ENCODE measurements around the gene ID3.

Gene ID3

DNA sequence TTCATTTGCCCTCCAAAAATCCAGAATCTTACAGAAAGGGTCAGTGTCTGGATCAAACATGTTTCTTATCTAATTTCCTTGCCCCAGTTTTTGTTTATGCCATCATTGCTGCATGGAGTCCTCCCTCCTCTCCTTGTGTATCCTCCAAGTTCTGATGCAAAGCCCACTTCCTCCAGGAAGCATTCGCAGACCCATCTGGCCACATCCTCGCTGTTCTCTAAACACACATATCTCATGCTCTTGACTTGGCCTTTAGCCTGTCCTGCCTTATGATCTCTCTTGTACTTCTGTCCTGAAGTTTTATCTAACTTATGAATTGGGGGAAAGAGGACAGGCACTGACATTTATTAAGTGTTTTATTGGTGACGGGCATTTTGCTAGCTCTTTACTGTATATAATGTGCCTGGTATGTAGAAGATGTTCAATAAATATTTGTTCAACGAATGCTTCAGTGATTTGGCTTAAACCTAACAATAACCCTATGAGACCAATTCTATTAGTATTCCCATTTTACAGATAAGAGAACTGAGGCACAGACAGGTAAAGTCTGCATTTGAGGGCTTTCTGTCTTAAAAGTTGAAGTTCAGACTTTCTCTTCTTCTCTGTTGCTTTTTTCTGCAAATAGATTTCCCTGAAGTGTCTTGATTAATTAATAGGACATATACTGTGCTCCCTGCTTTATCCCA is 19.2 kb upstream of the ID3 start:
- Mint-ChIP-seq H3K27me3 (no peaks in the 10 kb centered on the region), H3K4me1 (ENCODE audit: low read depth in 2 of 2) (peaks cover 3 to 4% of the 10 kb centered on the region in 2 donors), H3K36me3 (ENCODE audit: insufficient read depth) (no peaks in the 10 kb centered on the region), H3K4me3 (no peak overlapping the region), H3K9me3 (no peaks in the 10 kb centered on the region), H3K27ac (no peak overlapping the region)
- no peak for DNase-seq
- ATAC-seq (replicated peaks), result no peak

DNA sequence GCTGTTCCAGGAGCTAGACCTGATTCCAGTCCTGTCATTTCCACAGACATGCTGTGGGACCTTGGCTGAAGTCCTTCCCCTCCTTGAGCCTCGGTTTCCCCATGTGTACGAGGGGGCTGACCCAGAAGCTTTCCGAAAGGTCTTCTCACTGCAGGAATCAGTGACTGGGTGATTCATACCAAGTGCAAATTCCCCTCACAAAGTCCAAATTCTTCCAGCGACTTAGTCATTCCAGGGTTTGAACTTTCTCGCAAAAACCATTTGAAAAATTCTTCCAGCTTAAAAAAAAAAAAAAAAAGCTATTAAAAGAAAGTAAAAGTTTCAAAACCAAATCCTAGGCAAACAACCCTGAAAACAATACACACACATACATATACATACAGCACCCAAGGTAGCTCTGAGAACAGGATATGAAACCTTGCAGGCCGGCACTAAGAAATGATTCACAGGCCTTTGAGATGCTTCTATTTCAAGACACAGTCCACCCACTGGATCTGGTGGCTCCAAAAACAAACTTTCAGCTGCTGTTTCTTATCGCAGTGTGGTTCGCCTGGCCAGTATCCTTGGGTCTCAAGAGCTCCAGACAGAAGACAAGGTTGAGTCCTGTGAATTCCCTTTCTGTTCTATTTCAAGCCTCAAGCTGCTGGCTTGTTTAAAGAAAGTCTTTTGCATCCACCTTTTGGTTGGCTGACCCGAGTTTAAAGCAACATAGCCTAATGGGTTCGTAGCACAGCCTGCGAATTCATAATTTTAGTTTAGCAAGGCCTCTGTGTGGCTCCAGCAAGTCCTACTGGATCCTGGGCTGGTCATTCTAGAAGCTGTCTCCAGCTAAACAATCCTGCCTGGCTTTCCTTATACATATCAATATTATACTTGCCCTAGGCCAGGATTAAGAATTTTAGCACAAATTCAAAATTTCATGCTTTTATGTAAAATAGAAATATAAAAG is 18.0 kb upstream of the ID3 start:
- Mint-ChIP-seq H3K4me3 (peak overlapping the region in 1 of 2 donors; percentile 19), H3K9me3 (no peaks in the 10 kb centered on the region), H3K4me1 (ENCODE audit: low read depth in 2 of 2) (peaks cover 3 to 4% of the 10 kb centered on the region in 2 donors), H3K27me3 (no peaks in the 10 kb centered on the region), H3K36me3 (ENCODE audit: insufficient read depth) (no peaks in the 10 kb centered on the region), H3K27ac (no peak overlapping the region)
- DNase-seq, result no peak
- ATAC-seq (replicated peaks), result no peak

DNA sequence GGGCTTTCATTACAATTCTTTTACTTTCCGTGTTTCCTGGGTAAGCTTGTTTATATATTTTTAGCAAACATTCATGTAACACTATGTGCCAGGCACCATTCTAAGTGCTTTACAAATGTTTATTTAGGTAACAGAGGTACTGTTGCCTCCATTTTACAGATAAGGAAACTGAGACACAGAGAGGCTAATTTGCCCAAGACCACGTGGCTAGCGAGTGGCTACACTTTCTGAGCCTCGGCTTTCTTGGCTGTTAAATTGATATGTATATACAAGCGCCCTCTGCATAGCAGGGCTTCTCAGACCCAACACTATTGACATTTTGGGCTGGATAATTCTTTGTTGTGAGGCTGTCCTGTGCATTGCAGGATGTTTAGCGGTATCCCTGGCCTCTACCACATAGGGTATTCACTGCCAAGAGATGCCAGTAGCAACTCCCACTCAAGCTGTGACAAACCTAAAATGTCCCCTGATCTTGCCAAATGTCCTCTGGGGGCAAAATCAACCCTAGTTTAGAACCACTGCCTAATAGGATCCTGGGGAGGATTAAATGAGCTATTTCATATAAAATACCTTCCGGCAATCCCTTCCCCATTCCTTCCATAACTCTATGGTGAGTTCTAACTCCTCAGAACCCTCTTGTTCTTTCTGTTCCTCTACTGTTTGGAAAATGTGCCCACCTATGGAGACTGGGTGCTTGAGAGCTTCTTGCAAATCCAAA is 17.2 kb upstream of the ID3 start:
- Mint-ChIP-seq H3K4me1 (ENCODE audit: low read depth in 2 of 2) (peaks cover 3 to 4% of the 10 kb centered on the region in 2 donors), H3K9me3 (no peaks in the 10 kb centered on the region), H3K27ac (no peak overlapping the region), H3K4me3 (no peak overlapping the region), H3K27me3 (no peaks in the 10 kb centered on the region), H3K36me3 (ENCODE audit: insufficient read depth) (no peaks in the 10 kb centered on the region)
- ATAC-seq (replicated peaks), result no peak
- no peak for DNase-seq

DNA sequence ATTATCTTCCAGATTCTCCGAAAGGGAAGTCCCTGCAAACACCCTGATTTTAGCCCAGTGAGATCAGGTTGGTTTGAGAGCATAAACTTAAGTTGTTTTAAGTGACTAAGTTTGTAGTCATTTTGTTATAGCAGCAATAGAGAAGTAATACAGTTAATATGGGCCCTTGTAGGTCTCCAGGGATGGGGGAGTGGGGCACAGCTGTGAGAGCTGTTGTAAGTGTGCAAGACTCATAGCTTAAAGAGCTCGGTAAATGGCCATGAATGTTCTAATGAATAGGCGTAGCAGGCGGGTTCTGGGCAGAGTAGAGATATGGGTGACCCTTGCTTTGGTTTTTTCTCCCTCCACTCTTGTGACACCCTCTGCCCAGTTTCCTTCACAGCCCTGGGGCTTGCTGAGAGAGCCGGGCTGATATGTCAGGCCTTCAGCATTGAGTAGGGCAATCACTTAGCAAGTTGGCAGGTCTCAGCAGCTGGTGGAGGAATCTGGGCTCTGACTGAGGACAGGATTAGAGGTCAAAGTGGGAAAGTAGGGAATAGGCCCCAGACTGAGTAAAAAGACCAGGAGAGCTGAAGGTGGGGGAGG is 16.0 kb upstream of the ID3 start:
- Mint-ChIP-seq H3K36me3 (ENCODE audit: insufficient read depth) (no peaks in the 10 kb centered on the region), H3K4me3 (no peak overlapping the region), H3K27me3 (peaks cover 7 to 9% of the 10 kb centered on the region in 2 donors), H3K9me3 (no peaks in the 10 kb centered on the region), H3K4me1 (ENCODE audit: low read depth in 2 of 2) (peaks cover 3 to 4% of the 10 kb centered on the region in 2 donors), H3K27ac (no peak overlapping the region)
- no peak for DNase-seq
- ATAC-seq (replicated peaks), result no peak

DNA sequence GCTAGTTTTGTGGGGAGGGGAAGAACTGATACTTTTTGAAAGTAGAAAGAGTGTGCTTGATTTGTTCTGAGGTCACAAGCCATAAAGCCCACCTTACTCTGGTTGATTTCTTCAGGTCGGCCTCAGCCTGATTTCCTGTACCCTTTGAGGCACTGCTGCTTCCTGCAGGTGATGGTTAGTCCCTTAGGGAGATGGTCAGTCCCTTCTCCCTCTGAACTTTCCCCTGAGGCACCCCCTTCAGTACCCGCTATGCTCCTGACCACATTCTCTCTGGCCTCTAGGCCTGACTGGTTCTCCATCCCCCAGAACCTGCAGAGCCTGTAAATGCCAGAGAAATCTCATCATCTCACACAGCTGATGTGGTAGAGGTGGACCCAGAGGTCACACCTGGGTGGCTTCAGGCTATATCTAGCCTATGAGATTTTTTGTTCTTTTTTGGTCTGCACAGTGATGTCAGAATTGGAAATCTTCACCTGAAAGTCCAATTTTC is 15.0 kb upstream of the ID3 start:
- no peak overlapping the region for H3K27ac Mint-ChIP-seq
- H3K4me1 Mint-ChIP-seq (ENCODE audit: low read depth in 2 of 2), result peaks cover 3 to 4% of the 10 kb centered on the region in 2 donors
- no peaks in the 10 kb centered on the region for H3K9me3 Mint-ChIP-seq
- no peaks in the 10 kb centered on the region for H3K36me3 Mint-ChIP-seq (ENCODE audit: insufficient read depth)
- DNase-seq, result no peak
- H3K27me3 Mint-ChIP-seq, result peaks cover 14 to 19% of the 10 kb centered on the region in 2 donors
- no peak for ATAC-seq (replicated peaks)
- no peak overlapping the region for H3K4me3 Mint-ChIP-seq

DNA sequence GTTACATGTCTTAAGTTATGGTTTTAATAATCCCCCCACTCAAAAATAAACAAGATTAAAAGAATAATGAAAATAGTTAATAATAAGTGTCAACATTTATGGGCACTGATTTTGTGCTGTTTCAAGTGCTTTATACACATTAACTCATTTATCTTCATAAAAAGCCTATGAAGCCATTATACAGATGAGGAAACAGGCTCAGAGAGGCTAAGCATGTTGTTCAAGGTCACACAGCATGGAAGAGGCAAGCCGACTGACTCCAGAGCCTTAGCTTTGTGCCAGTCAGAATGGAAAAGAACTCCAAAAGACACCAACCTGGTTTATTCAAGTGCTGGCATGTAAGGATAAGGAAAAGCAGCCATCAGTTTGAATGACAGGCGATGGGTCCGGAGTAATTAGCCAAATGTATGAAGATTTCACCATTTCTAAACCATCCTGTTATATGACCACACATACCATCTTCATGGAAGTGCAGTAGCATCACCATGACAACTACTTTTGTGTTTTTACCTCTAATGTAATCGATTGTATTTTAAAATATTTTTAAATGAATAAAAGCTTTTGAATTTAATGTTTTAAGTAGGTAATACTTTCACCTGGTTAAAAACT is 14.4 kb upstream of the ID3 start:
- Mint-ChIP-seq H3K4me3 (no peak overlapping the region), H3K4me1 (ENCODE audit: low read depth in 2 of 2) (peaks cover 5% of the 10 kb centered on the region in 2 donors), H3K36me3 (ENCODE audit: insufficient read depth) (no peaks in the 10 kb centered on the region), H3K9me3 (no peaks in the 10 kb centered on the region), H3K27ac (no peak overlapping the region), H3K27me3 (peaks cover 21 to 25% of the 10 kb centered on the region in 2 donors)
- ATAC-seq (replicated peaks) (no peak), DNase-seq (no peak)

DNA sequence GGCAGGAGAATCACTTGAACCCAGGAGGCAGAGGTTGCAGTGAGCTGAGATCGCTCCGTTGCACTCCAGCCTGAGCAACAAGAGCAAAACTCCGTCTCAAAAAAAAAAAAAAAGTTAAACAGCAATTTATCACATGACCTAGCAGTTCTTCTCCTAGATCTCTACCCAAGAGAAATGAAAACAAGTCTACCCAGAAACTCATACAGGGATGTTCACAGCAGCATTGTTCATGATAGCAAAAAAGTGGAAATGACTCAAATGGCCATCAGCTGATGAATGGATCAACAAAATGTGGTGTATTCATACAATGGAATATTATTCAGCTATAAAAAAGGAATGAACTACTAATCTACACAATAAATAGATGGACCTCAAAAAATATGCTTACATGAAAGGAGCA is 12.2 kb upstream of the ID3 start:
- no peak for ATAC-seq (replicated peaks)
- DNase-seq, result no peak
- Mint-ChIP-seq H3K9me3 (no peaks in the 10 kb centered on the region), H3K36me3 (ENCODE audit: insufficient read depth) (no peaks in the 10 kb centered on the region), H3K4me3 (no peak overlapping the region), H3K27ac (no peak overlapping the region), H3K4me1 (ENCODE audit: low read depth in 2 of 2) (peaks cover 4 to 9% of the 10 kb centered on the region in 2 donors), H3K27me3 (peaks cover 35 to 46% of the 10 kb centered on the region in 2 donors)

DNA sequence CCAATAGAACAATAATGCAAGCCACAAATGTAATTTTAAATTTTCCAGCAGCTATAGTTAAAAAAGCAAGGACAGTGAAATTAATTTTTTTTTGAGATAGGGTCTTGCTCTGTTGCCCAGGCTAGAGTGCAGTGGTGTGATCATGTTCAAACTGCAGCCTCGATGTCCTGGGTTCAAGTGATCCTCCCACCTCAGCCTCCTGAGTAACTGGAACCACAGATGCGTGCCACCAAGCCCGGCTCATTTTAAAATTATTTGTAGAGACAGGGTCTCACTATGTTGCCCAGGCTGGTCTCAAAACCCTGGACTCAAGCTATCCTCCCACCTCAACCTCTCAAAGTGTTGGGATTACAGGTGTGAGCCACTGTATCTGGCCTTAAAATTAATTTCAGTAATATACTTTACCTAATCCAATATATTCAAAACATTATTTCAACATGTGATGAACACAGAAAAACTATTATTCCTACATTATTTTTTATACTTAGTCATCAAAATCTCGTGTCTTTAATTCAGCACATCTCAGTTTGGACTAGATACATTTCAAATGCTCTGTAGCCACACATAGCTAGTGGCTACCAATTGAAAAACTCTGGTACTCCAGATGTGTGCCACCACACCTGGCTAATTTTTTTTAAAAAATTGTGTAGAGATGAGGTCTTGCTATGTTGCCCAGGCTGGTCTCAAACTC is 10.8 kb upstream of the ID3 start:
- no peaks in the 10 kb centered on the region for H3K9me3 Mint-ChIP-seq
- peaks cover 4 to 9% of the 10 kb centered on the region in 2 donors for H3K4me1 Mint-ChIP-seq (ENCODE audit: low read depth in 2 of 2)
- no peak overlapping the region for H3K4me3 Mint-ChIP-seq
- H3K27me3 Mint-ChIP-seq, result peaks cover 37 to 55% of the 10 kb centered on the region in 2 donors
- ATAC-seq (replicated peaks) (no peak), DNase-seq (no peak)
- no peaks in the 10 kb centered on the region for H3K36me3 Mint-ChIP-seq (ENCODE audit: insufficient read depth)
- H3K27ac Mint-ChIP-seq, result no peak overlapping the region

DNA sequence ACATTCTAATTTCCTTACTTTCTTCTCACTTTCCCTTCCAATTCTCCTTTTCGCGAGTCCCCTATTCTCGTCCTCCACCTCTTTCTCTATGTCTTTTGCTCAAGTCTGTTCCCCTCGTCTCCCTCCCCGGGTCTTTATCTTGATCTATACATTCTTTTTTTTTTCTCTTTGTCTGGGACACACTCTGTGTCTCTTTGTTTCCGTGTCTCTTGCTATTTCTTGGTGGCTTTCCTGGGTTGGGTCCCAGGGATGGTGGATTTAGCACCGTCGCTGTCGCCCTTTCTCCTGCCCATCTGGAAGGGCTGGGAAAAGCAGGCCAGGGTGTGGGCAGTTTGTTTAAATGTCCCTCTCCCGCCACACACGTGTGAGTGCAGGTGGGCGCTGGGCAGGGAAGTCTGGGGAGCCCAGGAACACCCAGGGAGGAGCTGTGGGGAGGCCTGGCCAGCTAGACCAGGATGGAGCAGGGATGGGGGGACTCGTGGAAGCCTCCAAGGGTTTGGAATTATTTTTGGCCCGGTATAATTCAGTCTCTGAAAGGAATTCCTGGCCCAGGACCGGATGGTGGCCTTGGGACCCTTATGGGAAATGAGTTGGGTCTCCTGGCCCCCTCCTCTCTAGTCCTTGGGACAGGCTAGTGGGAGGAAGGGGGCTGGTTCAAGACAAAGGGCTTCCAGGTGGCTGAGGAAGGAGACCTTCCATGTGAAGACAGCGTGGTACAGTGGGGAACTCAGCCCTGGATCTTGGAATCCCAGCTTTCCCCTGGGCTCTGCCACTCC is 9.5 kb upstream of the ID3 start:
- Mint-ChIP-seq H3K27ac (no peak overlapping the region), H3K9me3 (no peaks in the 10 kb centered on the region), H3K4me3 (peak overlapping the region; percentile 57 to 66), H3K27me3 (peaks cover 37 to 66% of the 10 kb centered on the region in 2 donors), H3K4me1 (ENCODE audit: low read depth in 2 of 2) (peaks cover 4 to 6% of the 10 kb centered on the region in 2 donors), H3K36me3 (ENCODE audit: insufficient read depth) (no peaks in the 10 kb centered on the region)
- ATAC-seq (replicated peaks) (no peak), DNase-seq (no peak)

DNA sequence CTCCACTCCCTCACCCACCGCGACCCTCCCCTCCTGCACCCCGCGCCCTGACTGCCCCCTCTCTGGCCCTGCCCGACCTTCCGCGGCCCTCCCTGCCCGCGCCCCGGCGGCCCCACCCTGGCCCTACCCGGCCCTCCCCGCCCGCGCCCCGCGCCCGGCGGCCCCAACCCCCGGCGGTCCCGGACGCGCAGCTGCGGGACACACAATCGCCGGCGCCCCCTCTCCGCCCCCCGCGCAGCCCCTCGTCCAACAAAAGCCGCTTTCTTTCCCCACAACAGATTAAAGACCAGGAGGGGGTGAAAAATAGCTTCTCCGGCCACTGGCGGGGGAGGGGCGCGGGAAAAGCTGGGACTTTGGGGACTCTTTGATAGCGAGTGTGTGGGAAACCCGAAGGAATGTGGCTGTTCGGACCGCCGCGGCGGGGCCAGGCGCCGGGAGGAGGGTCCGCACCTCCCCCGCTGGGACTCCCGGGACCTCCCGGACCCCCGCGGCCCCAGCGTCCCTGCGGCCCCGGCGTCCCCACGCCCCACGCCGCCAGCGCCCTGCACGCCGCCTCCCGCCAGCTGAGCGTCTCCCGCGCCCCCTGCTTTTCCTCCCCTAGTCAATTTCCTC is 8.8 kb upstream of the ID3 start:
- DNase-seq, result no peak
- ATAC-seq (replicated peaks), result no peak
- Mint-ChIP-seq H3K4me1 (ENCODE audit: low read depth in 2 of 2) (peaks cover 4 to 6% of the 10 kb centered on the region in 2 donors), H3K4me3 (peak overlapping the region; percentile 57 to 66), H3K9me3 (no peaks in the 10 kb centered on the region), H3K36me3 (ENCODE audit: insufficient read depth) (peaks cover 2% of the 10 kb centered on the region), H3K27me3 (peaks cover 44 to 73% of the 10 kb centered on the region in 2 donors), H3K27ac (no peak overlapping the region)

DNA sequence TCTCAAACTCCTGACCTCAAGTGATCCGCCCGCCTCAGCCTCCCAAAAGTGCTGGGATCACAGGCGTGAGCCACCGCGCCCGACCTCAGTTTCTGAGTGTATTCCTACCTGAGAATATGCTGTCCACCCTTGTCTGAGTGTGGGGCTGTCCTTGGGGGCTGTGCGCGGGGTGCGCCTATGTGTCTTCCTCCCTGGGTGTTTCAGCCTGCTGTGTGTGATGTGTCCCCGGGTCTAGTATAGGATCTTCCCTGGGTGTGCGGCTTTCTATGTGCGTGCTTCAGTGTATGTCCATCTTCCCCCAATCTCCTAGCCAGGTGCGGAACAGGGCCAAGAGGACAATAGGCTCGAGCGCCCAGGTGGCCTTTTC is 8.3 kb upstream of the ID3 start:
- Mint-ChIP-seq H3K27me3 (peaks cover 47 to 78% of the 10 kb centered on the region in 2 donors), H3K36me3 (ENCODE audit: insufficient read depth) (peaks cover 4% of the 10 kb centered on the region), H3K4me3 (no peak overlapping the region), H3K4me1 (ENCODE audit: low read depth in 2 of 2) (peaks cover 4 to 6% of the 10 kb centered on the region in 2 donors), H3K27ac (no peak overlapping the region), H3K9me3 (no peaks in the 10 kb centered on the region)
- ATAC-seq (replicated peaks) (no peak), DNase-seq (no peak)
